ENCODE measurements around the gene HLA-DPA1.

The HLA-DPA1 gene

GRCh38 chr6:33017018-33017417, 56.4 kb downstream of the HLA-DPA1 start:
- no peak for DNase-seq (ENCODE audit: low read depth)

GRCh38 chr6:33015798-33016197, 57.7 kb downstream of the HLA-DPA1 start:
- no peak for DNase-seq (ENCODE audit: low read depth)

- DNase-seq (ENCODE audit: low read depth): peak; percentile 52
Observed at GRCh38 chr6:33014841-33015634, 58.4 kb downstream of the HLA-DPA1 start.

Data from HS-27A (cell line).